Right ventricle myocardium inferior (tissue), 1 donor: ENCODE data around the gene CTNND2. TPM values are rescaled to one million over a fixed set of nuclear protein-coding genes. Genes with fewer than 3 reads are reported as not detected.

Source experiments
- ATAC-seq: fragments of 200-7000 bp; cut with Tn5 transposase; one replicate; pipeline ENCODE4 v1.9.1; 2020; ENCODE audit warnings: mild to moderate bottlenecking, moderate library complexity
- DNase-seq: peaks from one replicate; pipeline ENCODE4 v3.0.0; 2021; ENCODE audit errors: missing footprints
- intact Hi-C: fragments of 100-400 bp; cut with DNase I; formaldehyde crosslinking; loops from one replicate; pipeline ENCODE4 v1.11.0; 2022
- total RNA-seq: library from RNA; stranded (reverse); fragmentation: NEBNext Ultra II Directional; extraction: Animal tissue kit (Norgen Biotek cat#: 25700); gene quantifications from one replicate; pipeline ENCODE4 v1.2.1, GENCODE V29; 2021
- donor health status: DM: no; HTN: yes; CAD: no; lungs with severe emphysema.

Gene CTNND2
- total RNA-seq, 1 donor from 2014 or later, result 1.7 TPM

DNA sequence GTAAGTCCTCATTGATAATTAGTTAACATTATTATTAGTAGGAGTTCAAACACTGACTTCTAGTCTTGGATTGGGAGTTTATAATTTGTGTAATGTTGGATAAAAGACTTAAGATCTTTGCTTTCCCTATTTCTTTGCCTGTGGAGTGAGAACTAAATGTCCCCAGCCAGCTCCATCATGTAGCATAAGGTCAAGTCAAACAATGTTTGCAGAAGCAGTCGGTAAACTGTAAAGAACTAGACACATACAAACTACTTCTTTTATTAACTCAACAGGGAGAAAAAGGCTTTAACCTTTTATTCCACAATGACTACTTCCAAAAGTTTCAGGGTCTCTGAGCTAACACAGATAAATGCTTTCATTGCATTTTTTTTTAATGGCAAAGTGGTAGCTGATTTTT lies 192.3 kb downstream of the CTNND2 start:
- ATAC-seq, result no peak
- no peak for DNase-seq
- intact Hi-C loops, result no loop called here

- intact Hi-C loops, result no loop called here
- no peak for ATAC-seq
- no peak for DNase-seq
These were observed 195.2 kb downstream of the CTNND2 start for GRCh38 chr5:11709021-11709420.

GRCh38 chr5:11704916-11705315 lies 199.3 kb downstream of the CTNND2 start:
- DNase-seq, result no peak
- intact Hi-C loops, result no loop called here
- ATAC-seq, result no peak

- DNase-seq (no peak), ATAC-seq (no peak)
- intact Hi-C loops, result no loop called here
These were observed 203.9 kb downstream of the CTNND2 start for GRCh38 chr5:11700391-11700790.

- intact Hi-C loops, result no loop called here
- no peak for DNase-seq
- no peak for ATAC-seq
These were observed 211.6 kb downstream of the CTNND2 start for GRCh38 chr5:11692636-11693035.

DNA sequence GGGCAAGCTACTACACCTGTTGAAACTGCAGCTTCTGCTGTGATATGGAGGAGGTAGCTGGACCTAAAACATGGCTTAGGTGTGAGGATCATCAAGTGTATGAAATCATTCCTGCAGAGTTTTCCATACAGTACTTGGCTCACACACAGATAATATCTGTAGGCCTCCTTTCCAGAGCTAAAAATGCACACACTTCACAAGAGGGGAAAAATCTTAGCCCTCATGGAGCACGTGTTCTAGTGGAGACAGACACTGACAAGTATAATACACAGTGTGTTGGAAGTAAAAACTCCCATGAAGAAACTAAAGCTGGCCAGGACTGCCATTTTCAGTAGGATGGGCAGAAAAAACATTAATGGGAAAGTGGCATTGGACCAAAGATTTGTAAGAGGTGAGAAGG lies 216.7 kb downstream of the CTNND2 start:
- intact Hi-C loops, result no loop called here
- ATAC-seq (no peak), DNase-seq (no peak)

- intact Hi-C loops, result no loop called here
- DNase-seq (no peak), ATAC-seq (no peak)
These were observed 219.6 kb downstream of the CTNND2 start for GRCh38 chr5:11684607-11685006.

GRCh38 chr5:11683666-11684065 lies 220.6 kb downstream of the CTNND2 start:
- no peak for ATAC-seq
- DNase-seq, result no peak
- intact Hi-C loops, result no loop called here

- intact Hi-C loops, result no loop called here
- ATAC-seq (no peak), DNase-seq (no peak)
These were observed 222.4 kb downstream of the CTNND2 start for GRCh38 chr5:11681796-11682195.

GRCh38 chr5:11679676-11680075 lies 224.6 kb downstream of the CTNND2 start:
- no peak for DNase-seq
- no peak for ATAC-seq
- intact Hi-C loops, result no loop called here

- ATAC-seq, result no peak
- intact Hi-C loops, result no loop called here
- no peak for DNase-seq
These were observed 229.1 kb downstream of the CTNND2 start for GRCh38 chr5:11675184-11675583.

GRCh38 chr5:11672385-11673085 lies 231.7 kb downstream of the CTNND2 start:
- ATAC-seq (no peak), DNase-seq (no peak)
- intact Hi-C loops, result no loop called here

DNA sequence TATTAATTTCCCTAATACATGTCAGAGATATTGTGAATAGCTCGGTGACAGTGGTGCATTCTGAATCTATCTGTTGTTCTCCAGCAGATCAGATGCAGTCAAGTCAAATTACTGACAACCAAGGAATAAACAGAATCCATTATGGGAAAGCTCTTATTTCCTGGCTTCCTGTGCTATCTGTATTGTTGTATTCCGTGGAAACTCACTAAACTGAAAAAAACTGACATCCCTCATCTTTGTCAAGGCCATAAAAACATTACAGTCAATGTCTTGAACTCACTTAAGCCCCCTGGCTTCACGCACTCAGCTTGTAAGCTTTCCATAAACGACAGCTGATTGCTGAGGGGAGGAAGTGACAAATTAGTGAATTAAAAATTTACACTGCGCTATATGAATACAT lies 245.9 kb downstream of the CTNND2 start:
- ATAC-seq (no peak), DNase-seq (no peak)
- intact Hi-C loops, result no loop called here

DNA sequence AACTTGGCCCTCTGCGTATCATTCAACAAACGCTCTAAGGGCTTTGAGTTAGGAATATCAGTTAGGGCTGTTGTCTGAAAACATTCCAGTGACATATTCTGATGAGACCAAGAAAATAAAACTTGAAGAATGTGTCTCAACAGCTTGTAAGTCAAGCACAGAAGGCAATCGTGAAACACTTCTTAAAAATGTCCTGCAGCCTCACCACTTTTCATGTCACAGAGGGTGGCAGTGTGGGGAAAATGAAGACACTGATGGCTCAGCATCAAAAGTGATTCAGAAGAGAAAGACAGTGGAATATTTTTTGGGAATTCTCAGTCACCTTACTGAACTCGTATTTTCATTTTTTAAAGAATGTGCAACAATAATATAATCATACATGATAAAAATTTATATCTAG lies 247.3 kb downstream of the CTNND2 start:
- ATAC-seq, result no peak

GRCh38 chr5:11655681-11656080 lies 248.6 kb downstream of the CTNND2 start:
- ATAC-seq (no peak), DNase-seq (no peak)
- intact Hi-C loops, result no loop called here

More for the DNA sequence above, 247.3 kb downstream of the CTNND2 start:
- no peak for DNase-seq
- intact Hi-C loops, result no loop called here

GRCh38 chr5:11650936-11651335 lies 253.3 kb downstream of the CTNND2 start:
- ATAC-seq (no peak), DNase-seq (no peak)
- intact Hi-C loops, result no loop called here

- intact Hi-C loops, result no loop called here
- DNase-seq (no peak), ATAC-seq (no peak)
These were observed 258.1 kb downstream of the CTNND2 start for GRCh38 chr5:11646141-11646540.

DNA sequence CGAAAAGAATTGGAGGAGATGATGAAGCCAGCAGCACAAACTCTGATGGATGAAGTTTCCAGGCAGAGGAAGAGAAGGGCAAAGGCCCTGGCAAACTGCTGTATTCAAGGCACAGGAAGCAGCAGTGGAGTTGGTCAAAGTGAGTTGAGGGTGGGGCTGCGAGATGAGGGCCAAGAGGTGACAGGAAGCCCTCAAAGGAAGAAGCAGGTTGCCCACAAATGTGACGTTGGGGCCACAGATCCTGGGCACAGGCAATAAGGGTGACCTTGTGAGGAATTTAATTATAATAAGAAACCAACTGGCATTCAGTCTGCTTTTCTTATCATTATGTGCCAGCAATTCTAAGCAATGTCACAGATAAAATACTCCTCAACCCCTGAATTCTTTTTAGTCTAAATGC lies 261.8 kb downstream of the CTNND2 start:
- ATAC-seq (no peak), DNase-seq (no peak)
- intact Hi-C loops, result no loop called here

- DNase-seq, result no peak
- ATAC-seq, result no peak
- intact Hi-C loops, result no loop called here
These were observed 263.9 kb downstream of the CTNND2 start for GRCh38 chr5:11640158-11640873.

DNA sequence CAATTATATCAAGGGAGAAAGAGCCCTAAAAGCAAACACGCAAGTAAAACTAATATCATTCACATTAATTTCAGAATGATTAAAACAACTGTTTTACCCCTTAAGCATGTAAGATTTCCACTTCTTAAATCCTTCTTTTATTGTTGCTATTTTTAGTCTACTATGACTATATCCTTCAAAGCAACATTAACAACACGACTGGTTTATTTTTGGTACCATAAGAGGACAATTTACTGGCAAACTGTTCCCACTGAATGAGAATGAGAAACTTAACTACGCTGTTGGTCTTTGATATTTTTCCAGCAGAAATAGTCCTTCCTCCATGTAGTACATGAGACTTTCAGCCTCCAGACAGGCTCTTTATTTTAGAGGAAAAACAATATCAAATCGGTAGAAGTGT lies 281.5 kb downstream of the CTNND2 start:
- intact Hi-C loops, result no loop called here
- DNase-seq (no peak), ATAC-seq (no peak)

DNA sequence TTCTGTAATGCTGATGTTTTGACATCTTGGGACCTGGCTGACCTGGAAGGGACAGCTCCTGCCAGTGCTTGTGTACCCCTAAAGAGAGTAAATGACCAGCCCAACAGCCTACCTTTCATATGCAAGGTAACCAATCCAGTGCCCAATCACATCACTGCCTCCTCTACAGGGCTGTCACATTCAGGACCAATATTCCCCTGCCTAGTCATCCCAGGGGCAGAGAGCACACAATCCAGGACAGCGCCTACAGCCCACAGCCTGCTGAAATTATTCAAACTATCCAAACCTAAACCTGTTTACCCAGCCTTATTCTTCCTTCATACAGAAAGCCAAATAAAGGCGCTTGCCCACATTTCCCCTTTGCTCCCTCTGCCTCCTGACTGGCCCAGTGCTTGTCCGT lies 284.1 kb downstream of the CTNND2 start:
- ATAC-seq (no peak), DNase-seq (no peak)
- intact Hi-C loops, result no loop called here
